ENCODE measurements around the gene SPDYE6. TPM values are rescaled to one million over a fixed set of nuclear protein-coding genes. Genes with fewer than 3 reads are reported as not detected.

Gene SPDYE6
- total RNA-seq, 1 experiment from 2014 or later, result not detected

DNA sequence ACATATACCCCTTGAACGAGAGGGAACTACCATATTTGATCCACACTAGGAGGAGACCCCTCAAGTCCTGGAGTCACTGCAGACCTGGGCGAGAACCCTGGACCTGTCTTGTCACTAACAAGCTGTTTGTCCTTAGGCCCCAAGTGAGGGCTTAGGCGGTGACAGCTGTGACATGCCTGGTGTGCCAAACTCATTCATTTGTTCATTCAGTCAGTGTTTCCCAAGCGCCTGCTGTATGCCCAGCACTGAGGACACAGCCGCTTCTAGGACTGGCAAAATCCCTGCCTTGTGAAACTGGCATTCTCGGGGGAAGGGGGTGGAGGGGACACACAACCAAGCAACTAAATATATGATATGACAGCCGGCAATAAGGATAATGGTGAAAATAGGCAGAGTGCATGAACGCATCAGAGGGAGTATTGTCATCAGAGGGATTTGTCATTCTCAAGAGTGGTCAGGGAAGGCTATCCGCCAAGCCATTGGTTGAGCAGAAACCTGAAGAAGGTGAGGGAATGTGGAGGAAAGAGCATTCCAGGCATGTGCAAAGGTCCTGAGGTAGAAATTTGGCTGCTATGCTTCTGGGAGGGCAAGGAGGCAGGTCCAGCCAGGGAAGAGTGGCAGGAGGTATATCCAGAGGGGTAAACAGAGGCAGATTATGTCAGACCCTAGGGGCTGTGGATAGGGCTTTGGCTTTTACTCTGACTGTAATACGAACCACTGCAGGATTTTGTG lies 58.6 kb downstream of the SPDYE6 start:
- no peak overlapping the region for H3K4me3 ChIP-seq (ENCODE audit: low read depth, low read length, poor library complexity, severe bottlenecking)
- peaks cover 3% of the 10 kb centered on the region for H3K4me1 ChIP-seq (ENCODE audit: insufficient read depth, low read length, poor library complexity, severe bottlenecking)
- H3K27ac ChIP-seq (ENCODE audit: low read depth, low read length, poor library complexity, severe bottlenecking), result no peak overlapping the region
- no TSS peak for BruUV-seq (replicated peaks)
- no peaks in the 10 kb centered on the region for H3K9me3 ChIP-seq (ENCODE audit: low read depth, low read length, poor library complexity, severe bottlenecking)
- H3K36me3 ChIP-seq (ENCODE audit: insufficient read depth, low read length, poor library complexity, severe bottlenecking), result no peaks in the 10 kb centered on the region
- intact Hi-C loops (cut with micrococcal nuclease; ENCODE audit: unreplicated experiment), result no loop called here
- TF ChIP-seq EZH2 (IDR thresholded peaks at IDR 0.05; ENCODE audit: borderline replicate concordance, low read depth, low read length, poor library complexity, severe bottlenecking) (no peak), CTCF (conservative IDR thresholded peaks at IDR 0.05; ENCODE audit: low read depth, low read length) (no peak)
- ChIA-PET CTCF (no interaction called here), POLR2A (ENCODE audit: low non-redundant PET) (interaction anchor here (0.6 kb wide), 1 partner anchor 16 kb away, joined by 12 read pairs; no protein-coding TSS in a partner anchor)
- DNase-seq (ENCODE audit: low spot score), result no peak
- H3K27me3 ChIP-seq (replicated peaks; ENCODE audit: insufficient read depth, low read depth, low read length, poor library complexity), result no peaks in the 10 kb centered on the region

DNA sequence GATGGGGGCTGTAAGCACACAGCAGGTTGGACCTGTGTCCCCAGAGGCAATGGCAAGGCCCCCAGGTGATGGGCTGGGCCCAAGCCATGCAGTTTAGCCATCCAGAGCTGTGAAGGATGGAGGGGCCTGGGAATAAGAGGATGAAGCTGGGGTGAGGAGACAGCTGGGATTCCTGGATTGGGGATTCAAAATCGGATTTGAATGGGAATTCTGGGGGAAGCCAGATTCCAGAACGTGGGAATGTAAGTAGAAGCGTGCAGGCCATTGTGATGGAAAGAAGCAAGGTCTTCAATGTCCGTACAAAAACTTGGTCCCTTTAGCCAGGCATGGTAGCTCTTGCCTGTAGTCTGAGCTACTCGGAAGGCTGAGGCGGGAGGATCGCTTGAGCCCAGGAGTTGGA lies 59.7 kb downstream of the SPDYE6 start:
- TF ChIP-seq CTCF (conservative IDR thresholded peaks at IDR 0.05; ENCODE audit: low read depth, low read length), result no peak
- no TSS peak for BruUV-seq (replicated peaks)
- POLR2A ChIA-PET (ENCODE audit: low non-redundant PET), result no interaction called here
- no peak for DNase-seq (ENCODE audit: low spot score)
- intact Hi-C loops (cut with micrococcal nuclease; ENCODE audit: unreplicated experiment), result no loop called here
- H3K4me1 ChIP-seq (ENCODE audit: insufficient read depth, low read length, poor library complexity, severe bottlenecking), result peaks cover 4% of the 10 kb centered on the region
- no peaks in the 10 kb centered on the region for H3K36me3 ChIP-seq (ENCODE audit: insufficient read depth, low read length, poor library complexity, severe bottlenecking)
- H3K9me3 ChIP-seq (ENCODE audit: low read depth, low read length, poor library complexity, severe bottlenecking), result no peaks in the 10 kb centered on the region
- CTCF ChIA-PET, result no interaction called here
- no peak overlapping the region for H3K4me3 ChIP-seq (ENCODE audit: low read depth, low read length, poor library complexity, severe bottlenecking)
- H3K27me3 ChIP-seq (replicated peaks; ENCODE audit: insufficient read depth, low read depth, low read length, poor library complexity), result no peaks in the 10 kb centered on the region
- H3K27ac ChIP-seq (ENCODE audit: low read depth, low read length, poor library complexity, severe bottlenecking), result no peak overlapping the region

- TF ChIP-seq CTCF (conservative IDR thresholded peaks at IDR 0.05; ENCODE audit: low read depth, low read length) (no peak), EZH2 (IDR thresholded peaks at IDR 0.05; ENCODE audit: borderline replicate concordance, low read depth, low read length, poor library complexity, severe bottlenecking) (no peak)
- Histone ChIP-seq H3K9me3 (ENCODE audit: low read depth, low read length, poor library complexity, severe bottlenecking) (no peaks in the 10 kb centered on the region), H3K36me3 (ENCODE audit: insufficient read depth, low read length, poor library complexity, severe bottlenecking) (no peaks in the 10 kb centered on the region), H3K4me1 (ENCODE audit: insufficient read depth, low read length, poor library complexity, severe bottlenecking) (peaks cover 4% of the 10 kb centered on the region), H3K27ac (ENCODE audit: low read depth, low read length, poor library complexity, severe bottlenecking) (no peak overlapping the region), H3K27me3 (replicated peaks; ENCODE audit: insufficient read depth, low read depth, low read length, poor library complexity) (no peaks in the 10 kb centered on the region), H3K4me3 (ENCODE audit: low read depth, low read length, poor library complexity, severe bottlenecking) (no peak overlapping the region)
- no peak for DNase-seq (ENCODE audit: low spot score)
- ChIA-PET CTCF (no interaction called here), POLR2A (ENCODE audit: low non-redundant PET) (no interaction called here)
- intact Hi-C loops (cut with micrococcal nuclease; ENCODE audit: unreplicated experiment), result no loop called here
- BruUV-seq (replicated peaks), result no TSS peak
Observed at GRCh38 chr7:102296179-102296438, 60.1 kb downstream of the SPDYE6 start.

Small RNA genes within 50 kb of the gene (microRNA-seq; reads per million reads assigned to microRNA genes)
- gene MIR548O, result not detected

Other genes starting within 250 kb of the SPDYE6 start
- 8.6 and 11.3 TPM in 2 replicates for gene SH2B2, start 69.6 kb downstream of the SPDYE6 start, total RNA-seq (2021)
- 24.9 and 30.8 TPM in 2 replicates for gene PRKRIP1, start 39.9 kb upstream of the SPDYE6 start, total RNA-seq (2021)
- gene ORAI2, start 77.1 kb upstream of the SPDYE6 start, total RNA-seq (2021), result 35.2 and 37.0 TPM in 2 replicates
- gene ALKBH4, start 108.4 kb upstream of the SPDYE6 start, total RNA-seq (2021), result 17.0 and 17.7 TPM in 2 replicates
- gene LRWD1, start 108.5 kb upstream of the SPDYE6 start, total RNA-seq (2021), result 43.8 and 48.5 TPM in 2 replicates
- 52.2 and 60.9 TPM in 2 replicates for gene POLR2J, start 122.5 kb upstream of the SPDYE6 start, total RNA-seq (2021)
- 1.8 and 4.6 TPM in 2 replicates for gene RASA4B, start 161.3 kb upstream of the SPDYE6 start, total RNA-seq (2021)
- gene UPK3BL2, start 187.3 kb upstream of the SPDYE6 start, total RNA-seq (2021), result 4.3 and 7.3 TPM in 2 replicates
- gene SPDYE2, start 194.8 kb upstream of the SPDYE6 start, total RNA-seq (2021), result not detected in 2 replicates
- 22.2 and 23.3 TPM in 2 replicates for gene POLR2J3, start 216.1 kb upstream of the SPDYE6 start, total RNA-seq (2021)

Data from A673 (cell line).